Heart left ventricle (tissue), 13 donors: ENCODE measurements around the gene RUFY3.

Source experiments
- CTCF ChIP-seq, 12 donors: fragments of 200-600 bp; sonication (generic) in 4 of 12; IDR thresholded peaks; one replicate each; pipeline versions ENCODE4 v1.5.0 to v1.8.0; 2018 to 2022; ENCODE audit warnings: antibody characterized with exemption in 12 of 12, mild to moderate bottlenecking in 5 of 12
- POLR2A ChIP-seq, 2 donors: fragments of 450-650 bp; IDR thresholded peaks; one replicate each; pipeline ENCODE4 v1.6.1; 2017; ENCODE audit warnings: antibody characterized with exemption in 2 of 2, mild to moderate bottlenecking in 2 of 2, moderate library complexity in 2 of 2
- donor health status: ischemic (EF 13 %, LVEDD 7.1; RV severe dilation, severe dysfunction).
- donor health status: DM: no; HTN: yes; CAD: no.
- donor health status: DM: no; HTN: no; CAD: no.
- donor health status: ischemic (EF 25% LVEDD 6.9; RV normal size, moderate dysfunction).
- donor health status: ischemic (EF 25% LVEDD 5.7; RV mildly dilated, moderate dysfunction).
- donor health status: ischemic (EF 35%, LVEDD 5.7; RV mildly dilated, moderate dysfunction).
- donor health status: nonischemic (EF 11% LVEDD 7.7; RV severe dilation, severe dysfunction).
- donor health status: DM: yes; HTN: yes; CAD: no.
- donor health status: PGD.
- donor health status: ischemic (EF 29% LVEDD 5.4; RV normal size, mild dysfunction).
- donor health status: nonischemic (EF 23%, LVEDD 6.1; RV moderate dilation, normal function).

- no peak for TF ChIP-seq CTCF (IDR thresholded peaks at IDR 0.05)
- TF ChIP-seq POLR2A (IDR thresholded peaks at IDR 0.05): no peak
Observed at GRCh38 chr4:70818921-70819320, 97.2 kb downstream of the RUFY3 start.
